ENCODE measurements around the gene TTLL13. TPM values are rescaled to one million over a fixed set of nuclear protein-coding genes. Genes with fewer than 3 reads are reported as not detected.
A peak's percentile ranks its signal among the peaks of the same experiment; 100 is the strongest.
"Not testable (repeated sequence)": the region's sequence is repeated elsewhere in the genome, so short reads cannot be mapped to it uniquely, and the experiment has no call there.

The TTLL13 gene
- polyA plus RNA-seq, 6 donors from 2014 or later, result 0.11 to 1.4 (median 0.34) TPM; not detected in 2

GRCh38 chr15:90264671-90265070 lies 15.3 kb downstream of the TTLL13 start:
- ATAC-seq (ENCODE audit: low read depth in 2 of 2), result no peak
- no peak for DNase-seq
- Mint-ChIP-seq H3K27ac (peak overlapping the region; percentile 98 to 100 (median 100)), H3K4me1 (peaks cover 45 to 51% (median 51%) of the 10 kb centered on the region in 3 donors), H3K4me3 (peak overlapping the region; percentile 93 to 97 (median 96)), H3K36me3 (peaks cover 4 to 16% of the 10 kb centered on the region in 2 donors), H3K9me3 (peaks cover 0 to 2% (median 0%) of the 10 kb centered on the region in 7 donors), H3K27me3 (no peaks in the 10 kb centered on the region)

- Mint-ChIP-seq H3K9me3 (peaks cover 0 to 2% (median 0%) of the 10 kb centered on the region in 7 donors), H3K4me3 (peak within 1 kb of the TSS; percentile 93 to 97 (median 96)), H3K36me3 (peaks cover 10 to 24% of the 10 kb centered on the region in 2 donors), H3K27ac (peak within 1 kb of the TSS; percentile 99 to 100 (median 100)), H3K27me3 (no peaks in the 10 kb centered on the region), H3K4me1 (peaks cover 53 to 59% (median 59%) of the 10 kb centered on the region in 3 donors)
- DNase-seq (peak; percentile 96), ATAC-seq (ENCODE audit: low read depth in 2 of 2) (peak; percentile 81 to 88)
These were observed 16.1 kb downstream of the TTLL13 start, which contains the start of gene NGRN for GRCh38 chr15:90265271-90266060. TSS of gene NGRN (plus strand) at chr15:90265672. CDS start at chr15:90265713, 41 bp downstream.

GRCh38 chr15:90266061-90266431 lies 16.7 kb downstream of the TTLL13 start:
- Mint-ChIP-seq H3K36me3 (peaks cover 12 to 30% of the 10 kb centered on the region in 2 donors), H3K4me3 (peak overlapping the region; percentile 93 to 97 (median 96)), H3K27me3 (no peaks in the 10 kb centered on the region), H3K27ac (peak overlapping the region; percentile 99 to 100 (median 100)), H3K4me1 (peaks cover 58 to 65% (median 61%) of the 10 kb centered on the region in 3 donors), H3K9me3 (peaks cover 0 to 2% (median 0%) of the 10 kb centered on the region in 7 donors)
- DNase-seq (no peak), ATAC-seq (ENCODE audit: low read depth in 2 of 2) (peak; percentile 5 to 9)

DNA sequence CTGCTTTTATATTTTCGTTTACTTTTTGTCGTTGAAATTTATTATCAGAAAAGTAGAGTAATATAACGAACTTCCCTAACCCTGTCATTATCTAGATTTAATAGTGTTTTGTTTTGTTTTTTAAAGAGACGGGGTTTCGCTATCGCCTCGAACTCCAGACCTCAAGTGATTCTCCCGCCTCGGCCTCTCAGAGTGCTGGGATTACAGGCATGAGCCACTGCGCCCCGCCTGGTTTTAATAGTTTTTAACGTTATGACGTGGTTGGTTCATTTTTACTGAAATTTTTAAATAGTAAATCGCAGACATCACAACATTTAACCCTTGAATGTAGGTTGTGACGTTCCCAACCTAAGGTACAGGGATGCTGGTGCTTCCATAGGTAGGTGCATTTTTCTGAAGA lies 17.1 kb downstream of the TTLL13 start:
- H3K4me3 Mint-ChIP-seq, result peak overlapping the region; percentile 93 to 97 (median 96)
- peaks cover 15 to 33% of the 10 kb centered on the region in 2 donors for H3K36me3 Mint-ChIP-seq
- H3K9me3 Mint-ChIP-seq, result peaks cover 0 to 2% (median 0%) of the 10 kb centered on the region in 7 donors
- peaks cover 61 to 68% (median 63%) of the 10 kb centered on the region in 3 donors for H3K4me1 Mint-ChIP-seq
- H3K27me3 Mint-ChIP-seq, result no peaks in the 10 kb centered on the region
- DNase-seq, result no peak
- peak overlapping the region; percentile 99 to 100 (median 100) for H3K27ac Mint-ChIP-seq
- ATAC-seq (ENCODE audit: low read depth in 2 of 2), result no peak

GRCh38 chr15:90268415-90268814 lies 19.1 kb downstream of the TTLL13 start:
- peak overlapping the region; percentile 7 to 94 (median 78) for H3K4me3 Mint-ChIP-seq
- peaks cover 21 to 33% of the 10 kb centered on the region in 2 donors for H3K36me3 Mint-ChIP-seq
- peak overlapping the region; percentile 35 to 100 (median 80) for H3K27ac Mint-ChIP-seq
- H3K4me1 Mint-ChIP-seq, result peaks cover 60 to 78% (median 67%) of the 10 kb centered on the region in 3 donors
- no peaks in the 10 kb centered on the region for H3K9me3 Mint-ChIP-seq
- ATAC-seq (ENCODE audit: low read depth in 2 of 2) (no peak), DNase-seq (no peak)
- no peaks in the 10 kb centered on the region for H3K27me3 Mint-ChIP-seq

DNA sequence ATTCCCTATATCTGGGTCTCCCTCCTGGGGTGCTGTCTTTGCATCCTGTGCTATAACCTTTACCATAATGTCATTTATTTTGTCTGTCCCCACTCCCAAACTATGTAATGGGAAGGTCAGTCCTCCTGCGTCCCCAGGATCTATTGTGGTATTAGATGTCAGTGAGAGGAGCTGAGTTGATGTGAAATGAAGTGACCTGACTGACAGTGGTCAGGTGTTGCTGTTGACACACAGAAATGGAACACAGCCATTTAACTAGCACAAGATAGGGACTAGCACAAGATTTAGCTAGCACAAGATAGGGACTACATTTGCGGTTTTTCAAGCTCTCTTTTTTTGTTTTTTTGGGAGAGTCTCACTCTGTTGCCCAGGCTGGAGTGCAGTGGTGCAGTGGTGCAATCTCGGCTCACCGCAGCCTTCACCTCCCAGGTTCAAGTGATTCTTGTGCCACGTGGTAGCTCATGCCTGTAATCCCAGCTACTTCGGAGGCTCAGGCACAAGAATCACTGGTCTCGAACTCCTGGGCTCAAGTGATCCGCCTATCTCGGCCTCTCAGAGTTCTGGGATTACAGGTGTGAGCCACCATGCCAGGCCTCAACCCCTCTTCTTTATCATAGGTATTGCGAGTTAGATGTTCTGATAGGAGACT lies 21.3 kb downstream of the TTLL13 start:
- ATAC-seq (ENCODE audit: low read depth in 2 of 2) (no peak), DNase-seq (no peak)
- Mint-ChIP-seq H3K4me1 (peaks cover 48 to 58% (median 50%) of the 10 kb centered on the region in 3 donors), H3K4me3 (peak overlapping the region in 1 of 8 donors; percentile 65), H3K36me3 (peaks cover 25 to 40% of the 10 kb centered on the region in 2 donors), H3K9me3 (no peaks in the 10 kb centered on the region), H3K27me3 (no peaks in the 10 kb centered on the region), H3K27ac (peak overlapping the region in 2 of 6 donors; percentile 30 to 71)

GRCh38 chr15:90271459-90272166 lies 22.3 kb downstream of the TTLL13 start:
- Mint-ChIP-seq H3K4me1 (peaks cover 42 to 51% (median 46%) of the 10 kb centered on the region in 3 donors), H3K36me3 (peaks cover 29 to 45% of the 10 kb centered on the region in 2 donors), H3K27ac (peak overlapping the region in 2 of 6 donors; percentile 30 to 74), H3K9me3 (no peaks in the 10 kb centered on the region), H3K4me3 (no peak overlapping the region), H3K27me3 (no peaks in the 10 kb centered on the region)
- ATAC-seq (ENCODE audit: low read depth in 2 of 2) (no peak), DNase-seq (no peak)

DNA sequence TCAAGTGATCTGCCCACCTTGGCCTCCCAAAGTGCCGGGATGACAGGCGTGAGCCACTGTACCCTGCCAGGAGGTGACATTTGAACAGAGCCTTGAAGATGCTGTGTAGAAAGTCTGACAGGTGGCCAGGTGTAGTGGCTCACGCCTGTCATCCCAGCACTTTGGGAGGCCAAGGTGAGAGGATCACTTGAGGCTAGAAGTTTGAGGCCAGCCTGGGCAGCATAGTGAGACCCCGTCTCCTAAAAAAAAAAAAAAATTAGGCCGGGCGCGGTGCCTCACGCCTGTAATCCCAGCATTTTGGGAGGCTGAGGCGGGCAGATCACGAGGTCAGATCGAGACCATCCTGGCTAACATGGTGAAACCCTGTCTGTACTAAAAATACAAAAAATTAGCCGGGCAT lies 29.1 kb downstream of the TTLL13 start:
- H3K9me3 Mint-ChIP-seq; H3K27me3 Mint-ChIP-seq; ATAC-seq (ENCODE audit: low read depth in 2 of 2); H3K4me3 Mint-ChIP-seq; DNase-seq: not testable (repeated sequence)
- peaks cover 8 to 12% of the 10 kb centered on the region in 2 donors for H3K36me3 Mint-ChIP-seq
- H3K27ac Mint-ChIP-seq, result peak overlapping the region in 1 of 6 donors; percentile 30
- peaks cover 0 to 11% (median 2%) of the 10 kb centered on the region in 3 donors for H3K4me1 Mint-ChIP-seq

DNA sequence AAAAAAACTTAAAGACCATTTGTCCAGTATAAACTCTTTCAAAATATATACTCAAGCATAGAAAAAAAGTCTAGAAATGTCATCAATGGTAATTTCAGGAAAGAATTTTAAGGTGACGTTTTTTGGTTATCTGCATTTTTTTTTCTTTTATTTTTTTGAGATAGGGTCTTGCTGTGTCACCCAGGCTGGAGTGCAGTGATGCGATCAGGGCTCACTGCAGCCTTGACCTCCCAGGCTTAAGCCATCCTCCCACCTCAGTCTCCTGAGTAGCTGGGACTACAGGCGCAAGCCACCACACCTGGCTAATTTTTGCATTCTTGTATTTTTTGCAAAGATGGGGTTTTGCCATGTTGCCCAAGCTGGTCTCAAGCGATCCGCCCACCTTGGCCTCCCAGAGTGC lies 31.4 kb downstream of the TTLL13 start:
- H3K9me3 Mint-ChIP-seq; ATAC-seq (ENCODE audit: low read depth in 2 of 2); H3K4me1 Mint-ChIP-seq; H3K27ac Mint-ChIP-seq; H3K4me3 Mint-ChIP-seq; H3K36me3 Mint-ChIP-seq; DNase-seq; H3K27me3 Mint-ChIP-seq: not testable (repeated sequence)

GRCh38 chr15:90281637-90282036 lies 32.3 kb downstream of the TTLL13 start:
- not testable (repeated sequence) for H3K4me1 Mint-ChIP-seq; ATAC-seq (ENCODE audit: low read depth in 2 of 2); DNase-seq; H3K27me3 Mint-ChIP-seq; H3K36me3 Mint-ChIP-seq; H3K9me3 Mint-ChIP-seq; H3K4me3 Mint-ChIP-seq; H3K27ac Mint-ChIP-seq

- H3K27me3 Mint-ChIP-seq, result no peaks in the 10 kb centered on the region
- peak; percentile 50 for DNase-seq
- H3K4me1 Mint-ChIP-seq, result no peaks in the 10 kb centered on the region
- H3K9me3 Mint-ChIP-seq, result no peaks in the 10 kb centered on the region
- no peaks in the 10 kb centered on the region for H3K36me3 Mint-ChIP-seq
- no peak overlapping the region for H3K27ac Mint-ChIP-seq
- ATAC-seq (ENCODE audit: low read depth in 2 of 2), result peak; percentile 84 to 87
- H3K4me3 Mint-ChIP-seq, result no peak overlapping the region
These were observed 37.3 kb downstream of the TTLL13 start for GRCh38 chr15:90286678-90287077.

DNA sequence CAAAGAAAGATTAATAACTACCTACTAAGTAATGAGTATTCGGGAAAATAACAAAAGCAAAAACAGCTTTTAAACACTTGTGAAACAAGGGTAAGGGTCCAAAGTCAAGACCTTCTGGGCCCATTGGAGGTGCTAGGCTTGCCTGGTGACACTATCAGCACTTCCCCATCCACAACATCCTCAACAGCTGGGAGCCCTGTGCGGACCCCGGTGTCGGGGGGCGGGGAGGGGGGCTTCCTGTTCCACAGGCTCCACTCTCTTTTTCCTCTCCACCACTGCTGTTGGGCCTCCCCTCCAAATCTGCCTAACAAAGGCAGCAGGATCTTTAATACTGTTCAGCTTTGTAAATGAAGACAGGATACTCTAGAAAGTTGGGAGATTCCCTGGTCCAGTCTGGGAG lies 37.7 kb downstream of the TTLL13 start:
- no peaks in the 10 kb centered on the region for H3K27me3 Mint-ChIP-seq
- DNase-seq (no peak), ATAC-seq (ENCODE audit: low read depth in 2 of 2) (no peak)
- no peak overlapping the region for H3K27ac Mint-ChIP-seq
- H3K9me3 Mint-ChIP-seq, result no peaks in the 10 kb centered on the region
- no peaks in the 10 kb centered on the region for H3K36me3 Mint-ChIP-seq
- H3K4me1 Mint-ChIP-seq, result no peaks in the 10 kb centered on the region
- H3K4me3 Mint-ChIP-seq, result no peak overlapping the region

- H3K4me3 Mint-ChIP-seq, result no peak overlapping the region
- H3K36me3 Mint-ChIP-seq, result no peaks in the 10 kb centered on the region
- DNase-seq (no peak), ATAC-seq (ENCODE audit: low read depth in 2 of 2) (no peak)
- no peaks in the 10 kb centered on the region for H3K9me3 Mint-ChIP-seq
- H3K27me3 Mint-ChIP-seq, result no peaks in the 10 kb centered on the region
- H3K27ac Mint-ChIP-seq, result no peak overlapping the region
- H3K4me1 Mint-ChIP-seq, result peaks cover 0 to under 1% (median 0%) of the 10 kb centered on the region in 3 donors
These were observed 38.6 kb downstream of the TTLL13 start for GRCh38 chr15:90287946-90288345.
